ENCODE measurements around the gene CT55.
"Not testable (repeated sequence)": the region's sequence is repeated elsewhere in the genome, so short reads cannot be mapped to it uniquely, and the experiment has no call there.

The CT55 gene

DNA sequence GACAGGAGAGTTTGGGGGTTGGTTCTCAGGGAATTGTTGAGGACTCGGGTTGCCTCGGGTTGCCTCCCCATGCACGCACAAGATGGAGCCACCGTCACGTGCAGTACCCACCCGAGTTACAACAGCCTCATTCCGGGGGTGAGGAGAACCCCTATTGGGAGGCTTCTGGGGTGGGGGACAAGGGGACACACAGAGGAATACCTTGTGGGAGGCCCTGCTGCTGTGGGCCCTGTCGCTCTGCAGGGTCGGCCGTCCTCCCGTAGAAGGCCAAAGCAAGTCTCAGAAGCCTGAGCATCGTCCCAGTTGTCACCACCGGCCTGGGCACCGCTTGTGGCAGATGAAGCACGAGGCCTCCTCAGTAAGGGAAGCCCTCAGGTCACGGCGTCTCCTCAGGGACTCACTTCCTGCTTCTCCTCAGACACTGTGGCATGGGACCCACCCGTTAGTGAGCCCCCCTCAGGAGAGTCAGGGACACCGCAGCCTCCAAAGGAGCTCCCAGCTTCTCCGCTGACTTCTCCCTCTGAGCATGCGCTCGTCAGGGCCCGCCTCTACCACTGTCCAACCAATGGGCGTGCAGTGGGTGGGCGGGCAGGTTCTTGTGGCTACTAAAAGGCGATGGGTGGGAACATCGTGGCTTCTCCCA is at the start of gene CT55:
CT55 (minus strand) TSS at position 522 of the 643 bp plus-strand sequence; CDS start at position 295, 227 bp downstream.
- no peak for DNase-seq

GRCh38 chrX:135213200-135213844 is 42.1 kb upstream of the CT55 start:
- DNase-seq = no peak

DNA sequence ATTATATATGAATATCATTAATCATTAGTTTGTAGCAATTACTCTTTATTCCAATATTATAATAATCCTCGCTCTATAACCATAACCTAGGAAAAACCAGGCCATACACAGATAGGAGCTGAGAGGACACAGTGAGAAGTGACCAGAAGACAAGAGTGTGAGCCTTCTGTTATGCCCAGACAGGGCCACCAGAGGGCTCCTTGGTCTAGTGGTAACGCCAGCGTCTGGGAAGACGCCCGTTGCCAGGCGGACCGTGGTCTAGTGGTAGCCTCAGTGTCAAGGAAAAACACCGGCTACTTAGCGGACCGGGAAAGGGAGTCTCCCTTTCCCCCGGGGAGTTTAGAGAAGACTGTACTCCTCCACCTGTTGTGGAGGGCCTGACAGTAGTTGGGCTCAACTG is 35.2 kb upstream of the CT55 start:
- peak; percentile 42 for DNase-seq

GRCh38 chrX:135200297-135200696 is 29.1 kb upstream of the CT55 start:
- no peak for DNase-seq

DNA sequence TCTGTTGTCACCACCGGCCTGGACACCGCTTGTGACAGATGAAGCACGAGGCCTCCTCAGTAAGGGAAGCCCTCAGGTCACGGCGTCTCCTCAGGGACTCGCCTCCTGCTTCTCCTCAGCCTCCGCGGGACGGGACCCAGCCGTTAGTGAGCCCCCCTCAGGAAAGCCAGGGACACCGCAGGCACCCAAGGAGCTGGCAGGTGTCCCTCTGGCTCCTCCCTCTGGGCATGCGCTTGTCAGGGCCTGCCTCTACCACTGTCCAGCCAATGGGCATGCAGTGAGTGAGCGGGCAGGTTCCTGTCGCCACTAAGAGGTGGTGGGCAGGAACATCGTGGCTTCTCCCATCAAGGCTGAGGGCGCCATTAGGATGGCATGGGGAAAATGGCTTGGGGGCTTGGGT is 23.5 kb upstream of the CT55 start:
- no peak for DNase-seq

DNA sequence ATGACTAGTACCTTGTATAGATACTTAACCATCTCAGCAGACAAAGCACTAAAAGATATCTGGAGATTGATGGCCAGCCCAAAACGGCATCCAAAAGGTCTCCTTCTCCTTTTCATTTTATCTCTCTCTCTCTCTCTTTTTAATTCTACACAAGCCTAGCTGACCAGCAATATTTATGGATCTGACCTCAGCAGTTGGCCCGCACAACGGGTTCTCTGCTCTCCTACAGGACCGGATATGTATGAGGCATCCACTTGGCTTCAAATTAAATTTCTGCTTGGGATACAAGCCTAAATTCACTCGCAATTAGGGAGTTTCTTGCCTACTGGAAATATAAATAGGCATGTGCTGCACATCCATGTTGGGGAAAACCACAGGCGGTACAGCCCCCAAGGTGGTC is 22.5 kb upstream of the CT55 start:
- DNase-seq = no peak

- DNase-seq = no peak
Measured at GRCh38 chrX:135191838-135192237, 20.6 kb upstream of the CT55 start.

DNA sequence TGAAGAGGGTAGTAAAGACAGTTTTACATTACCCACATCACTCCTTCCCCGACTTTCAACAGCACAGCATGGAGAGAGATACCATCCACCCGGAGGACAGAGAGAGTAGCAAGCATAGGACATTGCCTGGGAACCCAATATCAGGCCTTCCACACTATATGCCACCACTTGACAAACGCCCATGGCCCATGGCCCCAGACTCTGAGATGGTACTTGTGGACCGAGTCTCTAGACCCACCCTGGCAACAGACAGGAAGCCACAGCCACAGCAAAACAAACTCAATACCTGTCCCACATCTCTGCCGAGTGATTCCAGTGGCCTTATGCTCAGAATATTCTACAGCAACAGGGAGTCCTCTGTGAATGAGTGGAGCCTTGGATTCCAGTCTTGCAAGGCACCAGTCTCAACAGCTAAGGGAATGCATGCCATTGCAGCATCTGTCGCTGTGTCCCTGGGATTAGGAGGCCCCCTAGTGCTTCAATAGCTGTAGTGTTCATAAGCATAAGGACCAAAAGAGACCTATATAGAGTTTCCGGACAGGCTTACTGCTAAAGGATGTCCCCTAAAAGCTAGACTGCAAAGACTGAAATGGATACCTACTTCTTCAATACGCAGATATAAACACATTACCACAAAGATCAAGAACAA is 14.7 kb upstream of the CT55 start:
- no peak for DNase-seq

GRCh38 chrX:135178636-135179035 is 7.4 kb upstream of the CT55 start:
- DNase-seq = no peak

GRCh38 chrX:135170468-135170867 is 730 bp downstream of the CT55 start:
- DNase-seq = no peak

DNA sequence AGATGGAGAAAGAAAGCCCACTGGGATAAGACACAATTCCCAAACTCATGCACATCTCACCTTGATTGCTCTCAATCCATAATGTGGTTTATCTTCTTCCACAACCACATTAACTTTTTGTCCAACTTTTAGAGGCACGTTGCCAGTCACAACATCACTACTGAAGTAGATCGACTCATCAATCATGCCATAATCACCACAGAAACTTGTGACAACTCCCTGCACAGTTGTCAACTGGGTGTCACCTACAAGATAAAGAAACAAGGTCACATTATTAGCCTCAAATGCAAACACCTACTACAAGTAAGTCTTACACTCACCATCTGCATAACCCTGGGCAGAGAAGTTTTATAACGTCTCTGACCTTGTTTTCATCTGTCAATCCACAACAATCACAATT is 1.7 kb downstream of the CT55 start:
- not testable (repeated sequence) for DNase-seq

GRCh38 chrX:135168486-135168885 is 2.7 kb downstream of the CT55 start:
- no peak for DNase-seq

DNA sequence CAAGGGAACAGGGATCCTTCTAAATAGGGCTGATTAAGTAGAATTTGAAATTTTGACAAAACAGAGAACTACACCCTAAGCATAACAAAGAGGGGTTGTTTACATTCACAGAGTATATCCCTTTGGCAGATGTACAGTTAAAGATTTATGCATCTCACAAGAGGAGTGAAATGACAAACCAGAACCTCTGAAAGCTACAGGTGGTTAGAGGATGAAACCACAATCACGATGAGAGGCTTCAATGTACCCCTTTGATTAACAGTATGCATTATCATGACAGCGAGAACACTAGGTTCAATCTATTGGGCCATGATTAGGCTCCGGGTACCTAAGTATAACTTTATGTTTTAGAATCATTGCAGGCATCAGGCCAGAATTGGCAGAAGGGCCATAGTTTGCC is 16.5 kb downstream of the CT55 start:
- not testable (repeated sequence) for DNase-seq

- not testable (repeated sequence) for DNase-seq
Measured at GRCh38 chrX:135126145-135126544, 45.1 kb downstream of the CT55 start.

DNA sequence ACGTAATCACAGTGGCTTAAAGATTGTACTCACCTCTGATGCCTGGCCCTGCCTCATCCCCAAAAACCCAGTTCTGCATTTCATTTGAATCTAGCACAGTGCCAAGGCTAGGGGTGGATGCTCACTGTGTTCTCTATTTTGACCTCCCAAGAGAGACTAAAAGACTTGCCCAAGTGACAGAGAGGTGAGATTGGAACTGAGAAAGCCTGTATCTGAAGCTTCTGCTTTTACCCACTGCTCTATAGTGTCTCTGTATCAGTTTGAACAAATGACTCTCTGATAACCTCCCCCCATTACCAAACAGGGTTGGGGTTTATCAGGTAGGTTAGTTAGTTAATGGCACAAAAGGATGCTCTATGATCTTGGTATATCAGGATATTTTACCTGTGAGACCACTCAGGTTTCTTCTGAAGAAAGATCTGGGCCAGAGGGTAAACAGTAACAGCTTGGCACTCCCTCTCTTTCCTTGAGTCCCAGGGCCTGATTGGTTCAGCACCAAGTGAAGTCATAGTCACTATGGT is 51.1 kb downstream of the CT55 start, which contains the start of gene ETDB:
ETDB (minus strand) TSS at position 471 of the 521 bp plus-strand sequence. CDS start 1,265 bp downstream, outside the sequence.
- not testable (repeated sequence) for DNase-seq

DNA sequence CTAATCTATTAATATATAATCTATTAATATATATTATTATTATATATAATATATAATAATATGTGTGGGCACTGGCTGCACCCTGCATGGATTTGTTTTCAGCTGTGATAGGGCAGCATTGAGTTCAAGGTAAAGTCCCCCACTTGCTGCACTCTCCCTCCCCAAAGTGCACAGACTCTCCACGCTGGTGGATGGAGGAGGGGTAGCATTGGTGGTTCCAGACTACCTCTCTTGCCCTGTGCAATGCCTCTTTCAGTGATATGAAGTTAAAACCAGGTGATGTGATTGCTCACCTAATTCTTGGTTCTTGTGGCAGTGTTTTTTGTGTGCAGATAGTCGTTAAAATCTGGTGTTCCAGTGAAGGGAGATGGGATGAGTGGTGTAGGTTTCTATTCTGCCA is 55.1 kb downstream of the CT55 start:
- DNase-seq = not testable (repeated sequence)

DNA sequence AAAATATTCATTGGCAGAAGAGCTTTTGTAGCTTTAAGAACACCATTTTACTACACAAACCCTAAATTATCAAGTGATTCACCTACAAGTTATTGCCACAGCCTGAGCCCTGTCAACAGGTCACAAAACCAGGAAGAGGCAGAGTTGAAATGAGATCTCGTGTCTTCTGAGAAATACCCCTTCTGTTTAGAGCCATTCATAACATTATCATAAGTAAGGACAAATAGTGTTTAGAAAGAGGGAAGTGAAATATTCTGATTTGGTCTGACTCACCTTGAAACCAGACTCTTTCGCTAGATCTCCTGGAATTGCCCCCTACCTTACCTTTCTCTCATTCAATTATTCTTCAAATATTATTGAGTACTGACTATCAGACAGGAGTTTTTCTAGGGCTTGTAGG is 56.8 kb downstream of the CT55 start:
- DNase-seq = no peak

- DNase-seq = no peak
Measured at GRCh38 chrX:135112743-135113142, 58.5 kb downstream of the CT55 start.

- no peak for DNase-seq
Measured at GRCh38 chrX:135112096-135112729, 59.0 kb downstream of the CT55 start.

DNA sequence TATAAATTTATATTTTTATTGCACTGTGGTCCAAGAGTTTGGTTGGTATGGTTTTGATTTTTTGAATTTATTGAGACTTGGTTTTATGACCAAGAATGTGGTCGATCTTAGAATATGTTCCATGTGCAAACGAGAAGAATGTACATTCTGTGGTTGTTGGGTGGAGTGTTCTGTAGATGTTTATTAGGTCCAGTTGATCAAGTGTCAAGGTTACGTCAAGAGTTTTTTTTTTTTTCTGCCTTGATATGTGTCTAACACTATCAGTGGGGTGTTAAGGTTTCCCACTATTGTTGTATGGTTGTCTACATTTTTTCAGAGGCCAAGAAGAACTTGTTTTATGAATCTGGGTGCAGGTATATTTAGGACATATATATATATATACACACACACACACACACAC is 61.6 kb downstream of the CT55 start:
- no peak for DNase-seq
